ENCODE results near the gene DARS2.

DARS2 gene

DNA sequence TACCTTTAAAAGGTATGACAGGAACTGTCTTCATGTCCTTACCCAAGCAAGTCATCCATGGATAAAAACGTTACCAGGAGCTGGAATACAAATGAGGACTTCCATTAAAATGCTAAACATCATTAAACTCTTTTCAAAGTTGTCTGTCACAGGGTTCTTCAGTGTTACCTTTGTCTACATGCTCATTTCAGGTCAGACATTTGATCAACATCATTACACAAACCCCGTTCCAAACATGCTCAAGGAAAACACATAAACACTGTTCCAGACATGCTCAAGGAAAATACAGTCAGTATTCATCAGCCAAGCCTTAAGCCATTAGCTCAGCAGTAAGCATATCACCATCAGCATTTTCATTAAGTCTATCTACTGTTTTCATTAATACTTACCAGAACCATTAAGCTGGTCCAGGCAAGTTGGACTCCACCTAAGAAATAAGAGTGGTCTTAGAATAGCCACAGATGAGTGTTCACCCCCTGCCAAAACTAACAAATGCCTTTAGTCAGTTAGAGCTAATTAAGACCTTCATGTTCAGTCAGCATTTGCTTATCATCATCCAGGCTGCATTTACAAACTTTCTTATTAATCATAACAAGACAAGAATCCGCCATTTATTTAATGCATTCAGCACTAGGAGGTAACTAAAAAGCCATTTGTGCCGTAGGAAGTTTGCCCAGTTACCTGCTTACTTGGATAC is 41.1 kb downstream of the DARS2 start:
- no peak for DNase-seq (ENCODE audit: low read depth)
- TF ChIP-seq, protein P1, sequence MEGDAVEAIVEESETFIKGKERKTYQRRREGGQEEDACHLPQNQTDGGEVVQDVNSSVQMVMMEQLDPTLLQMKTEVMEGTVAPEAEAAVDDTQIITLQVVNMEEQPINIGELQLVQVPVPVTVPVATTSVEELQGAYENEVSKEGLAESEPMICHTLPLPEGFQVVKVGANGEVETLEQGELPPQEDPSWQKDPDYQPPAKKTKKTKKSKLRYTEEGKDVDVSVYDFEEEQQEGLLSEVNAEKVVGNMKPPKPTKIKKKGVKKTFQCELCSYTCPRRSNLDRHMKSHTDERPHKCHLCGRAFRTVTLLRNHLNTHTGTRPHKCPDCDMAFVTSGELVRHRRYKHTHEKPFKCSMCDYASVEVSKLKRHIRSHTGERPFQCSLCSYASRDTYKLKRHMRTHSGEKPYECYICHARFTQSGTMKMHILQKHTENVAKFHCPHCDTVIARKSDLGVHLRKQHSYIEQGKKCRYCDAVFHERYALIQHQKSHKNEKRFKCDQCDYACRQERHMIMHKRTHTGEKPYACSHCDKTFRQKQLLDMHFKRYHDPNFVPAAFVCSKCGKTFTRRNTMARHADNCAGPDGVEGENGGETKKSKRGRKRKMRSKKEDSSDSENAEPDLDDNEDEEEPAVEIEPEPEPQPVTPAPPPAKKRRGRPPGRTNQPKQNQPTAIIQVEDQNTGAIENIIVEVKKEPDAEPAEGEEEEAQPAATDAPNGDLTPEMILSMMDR (IDR thresholded peaks at IDR 0.05; ENCODE audit: low read depth, low read length) = no peak
- TF ChIP-seq, protein P2, sequence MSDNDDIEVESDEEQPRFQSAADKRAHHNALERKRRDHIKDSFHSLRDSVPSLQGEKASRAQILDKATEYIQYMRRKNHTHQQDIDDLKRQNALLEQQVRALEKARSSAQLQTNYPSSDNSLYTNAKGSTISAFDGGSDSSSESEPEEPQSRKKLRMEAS (IDR thresholded peaks at IDR 0.05; ENCODE audit: low read depth, low read length) = no peak
- no peak for TF ChIP-seq MYC (IDR thresholded peaks at IDR 0.05; ENCODE audit: low read depth, low read length)
- no peak for TF ChIP-seq POLR2A (IDR thresholded peaks at IDR 0.05; ENCODE audit: extremely low read depth, insufficient read length)
- H3K4me3 ChIP-seq (ENCODE audit: low read depth, low read length) = peak overlapping the region; percentile 97

DNA sequence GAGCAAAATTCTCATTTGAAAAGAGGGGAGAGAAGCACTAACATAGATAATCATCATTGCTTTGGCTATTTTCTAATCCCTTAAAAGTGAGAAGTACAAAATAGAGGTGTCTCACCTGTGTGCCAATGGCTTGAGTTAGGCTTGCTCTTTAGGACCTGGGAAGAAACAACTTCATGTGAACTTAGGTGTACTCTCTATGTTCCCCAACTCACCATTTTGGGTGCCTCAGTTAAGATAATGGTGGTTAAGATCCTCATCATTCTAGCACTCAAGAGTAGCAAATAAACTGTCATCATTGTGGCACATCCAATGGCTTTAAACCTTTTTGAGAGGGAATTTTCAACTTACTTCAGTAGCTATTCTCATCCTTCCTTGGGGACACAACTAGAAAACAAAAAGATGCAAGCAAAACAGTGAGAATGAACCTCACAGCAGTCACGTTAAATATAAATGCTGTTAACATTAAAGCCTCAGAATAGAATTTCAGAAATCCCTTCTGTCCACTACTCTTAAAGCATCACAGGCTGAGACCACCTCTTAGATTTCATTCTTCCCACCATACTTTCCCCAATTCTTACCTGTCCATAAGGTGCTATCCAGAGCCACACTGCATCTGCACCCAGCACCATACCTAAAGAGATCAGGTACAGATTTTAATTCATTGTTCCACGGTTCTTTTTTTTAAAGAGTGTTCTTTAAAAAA is 42.1 kb downstream of the DARS2 start:
- peak overlapping the region; percentile 97 for H3K4me3 ChIP-seq (ENCODE audit: low read depth, low read length)
- TF ChIP-seq, protein P1 (IDR thresholded peaks at IDR 0.05; ENCODE audit: low read depth, low read length) = no peak
- TF ChIP-seq, protein P2 (IDR thresholded peaks at IDR 0.05; ENCODE audit: low read depth, low read length) = no peak
- TF ChIP-seq MYC (IDR thresholded peaks at IDR 0.05; ENCODE audit: low read depth, low read length) = no peak
- TF ChIP-seq POLR2A (IDR thresholded peaks at IDR 0.05; ENCODE audit: extremely low read depth, insufficient read length) = no peak
- DNase-seq (ENCODE audit: low read depth) = peak; percentile 18

DNA sequence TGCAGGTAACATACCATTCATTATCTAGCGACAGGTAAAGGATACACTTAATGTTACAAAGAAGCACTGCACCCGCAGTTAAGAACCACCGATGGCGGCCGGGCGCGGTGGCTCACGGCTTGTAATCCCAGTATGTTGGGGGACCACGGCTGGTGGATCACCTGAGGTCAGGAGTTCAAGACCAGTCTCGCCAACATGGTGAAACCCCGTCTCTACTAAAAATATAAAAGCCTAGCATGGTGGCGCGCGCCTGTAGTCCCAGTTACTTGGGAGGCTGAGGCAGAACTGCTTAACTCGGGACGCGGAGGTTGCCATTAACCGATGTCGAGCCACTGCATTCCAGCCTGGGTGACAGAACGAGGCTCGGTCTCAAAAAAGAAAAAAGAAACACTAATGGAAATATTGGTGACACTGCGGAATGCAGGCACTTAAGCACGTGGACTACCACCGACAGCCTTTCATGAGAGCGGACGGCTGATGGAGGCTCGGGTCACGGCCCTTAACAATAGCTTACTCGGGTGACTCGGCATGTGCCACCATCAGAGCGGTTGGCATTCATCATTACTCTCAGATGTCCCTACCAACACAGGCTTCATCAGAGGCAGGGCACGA is 42.8 kb downstream of the DARS2 start:
- H3K4me3 ChIP-seq (ENCODE audit: low read depth, low read length) = peak overlapping the region; percentile 97
- no peak for TF ChIP-seq POLR2A (IDR thresholded peaks at IDR 0.05; ENCODE audit: extremely low read depth, insufficient read length)
- TF ChIP-seq, protein P1 (IDR thresholded peaks at IDR 0.05; ENCODE audit: low read depth, low read length) = no peak
- TF ChIP-seq, protein P2 (IDR thresholded peaks at IDR 0.05; ENCODE audit: low read depth, low read length) = no peak
- TF ChIP-seq MYC (IDR thresholded peaks at IDR 0.05; ENCODE audit: low read depth, low read length) = no peak
- no peak for DNase-seq (ENCODE audit: low read depth)

DNA sequence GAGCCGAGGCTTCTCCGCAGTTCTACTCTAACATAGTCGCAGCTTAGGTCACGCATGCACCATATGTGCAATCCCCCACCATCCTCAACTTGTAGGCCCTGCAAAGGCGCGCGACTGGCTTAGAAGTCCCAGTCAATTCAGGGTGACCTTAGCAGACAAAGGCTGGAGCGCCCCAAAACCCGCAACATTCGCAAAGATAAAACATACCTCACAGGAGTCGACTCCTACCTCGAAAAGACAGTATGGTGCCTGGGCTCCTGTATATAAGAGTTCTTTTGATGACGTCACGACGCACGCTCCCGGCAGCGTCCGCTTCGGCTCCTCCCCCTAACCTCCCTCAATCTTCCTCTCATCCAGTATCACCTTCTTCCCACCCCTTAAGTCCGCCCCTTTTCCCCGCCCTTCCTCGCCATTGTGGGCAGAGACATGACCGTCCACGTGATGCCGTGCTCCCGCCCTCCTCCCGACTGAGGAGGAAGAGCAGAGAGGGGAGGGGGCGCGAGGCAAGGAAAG is 43.3 kb downstream of the DARS2 start, which contains the start of gene GAS5:
Gene GAS5, minus strand, starts transcription at position 237 of the 513 bp plus-strand sequence.
- TF ChIP-seq POLR2A (IDR thresholded peaks at IDR 0.05; ENCODE audit: extremely low read depth, insufficient read length) = peak; percentile 98
- TF ChIP-seq MYC (IDR thresholded peaks at IDR 0.05; ENCODE audit: low read depth, low read length) = peak; percentile 95
- TF ChIP-seq, protein P1 (IDR thresholded peaks at IDR 0.05; ENCODE audit: low read depth, low read length) = no peak
- TF ChIP-seq, protein P2 (IDR thresholded peaks at IDR 0.05; ENCODE audit: low read depth, low read length) = peak; percentile 89
- DNase-seq (ENCODE audit: low read depth) = peak; percentile 100
- H3K4me3 ChIP-seq (ENCODE audit: low read depth, low read length) = peak within 1 kb of the TSS; percentile 97

DNA sequence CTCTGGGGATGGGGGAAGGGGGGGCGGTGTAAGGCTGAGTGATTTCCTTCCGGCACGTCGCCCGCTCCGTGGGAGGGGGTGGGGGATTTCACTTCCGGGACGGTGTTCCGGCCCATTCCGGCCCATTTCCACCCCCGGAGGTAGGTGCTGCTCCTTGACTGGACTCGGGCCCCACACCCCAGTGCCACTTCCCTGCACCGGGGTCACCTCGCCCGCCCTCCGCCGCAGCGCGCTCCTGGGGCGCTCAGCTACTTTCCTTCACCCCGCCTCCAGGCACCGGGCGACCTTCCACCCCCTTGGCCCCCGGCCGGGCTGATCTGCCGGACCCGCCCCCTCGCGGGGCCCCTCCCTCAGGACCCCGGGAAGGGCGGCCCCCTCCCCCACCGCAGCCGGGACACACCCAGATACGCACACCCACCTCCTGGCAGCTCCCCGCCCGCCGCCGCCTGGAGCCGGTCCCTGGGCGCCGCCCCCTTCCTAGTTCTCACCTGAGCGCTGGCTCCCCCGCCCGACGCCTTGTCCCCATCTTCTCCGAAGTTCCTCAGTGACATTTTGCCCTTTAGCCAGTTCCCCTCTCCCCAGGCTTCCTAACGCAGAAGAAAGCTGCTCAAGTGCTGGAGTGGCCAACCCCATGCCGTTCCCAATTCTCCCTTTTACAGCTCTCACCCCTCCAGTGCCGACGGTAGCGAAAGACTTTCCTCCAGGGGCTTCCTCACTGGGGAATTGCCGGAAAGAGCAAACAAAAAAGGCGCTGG is 44.0 kb downstream of the DARS2 start, which contains the start of gene ZBTB37:
Gene ZBTB37, plus strand, starts transcription at position 115 of the 755 bp plus-strand sequence. CDS start 1,846 bp downstream, outside the sequence.
- peak within 1 kb of the TSS; percentile 97 for H3K4me3 ChIP-seq (ENCODE audit: low read depth, low read length)
- TF ChIP-seq, protein P2 (IDR thresholded peaks at IDR 0.05; ENCODE audit: low read depth, low read length) = no peak
- TF ChIP-seq POLR2A (IDR thresholded peaks at IDR 0.05; ENCODE audit: extremely low read depth, insufficient read length) = no peak
- no peak for TF ChIP-seq MYC (IDR thresholded peaks at IDR 0.05; ENCODE audit: low read depth, low read length)
- TF ChIP-seq, protein P1 (IDR thresholded peaks at IDR 0.05; ENCODE audit: low read depth, low read length) = no peak
- DNase-seq (ENCODE audit: low read depth) = peak; percentile 91
